Astrocyte of the cerebellum (primary cell): Measurements from ENCODE around the gene PPIL4.
"Not testable (repeated sequence)": the region's sequence is repeated elsewhere in the genome, so short reads cannot be mapped to it uniquely, and the experiment has no call there.

Experiments
- DNase-seq: peaks from one replicate; pipeline ENCODE4 v3.0.0-alpha.2; 2011; ENCODE audit warnings: low read depth
- H3K4me3 ChIP-seq: 2 replicates; pipeline ENCODE4 v1.5.1; 2011; ENCODE audit warnings: mild to moderate bottlenecking, low read depth, low read length, moderate library complexity
- CTCF ChIP-seq: IDR thresholded peaks from 2 replicates; pipeline ENCODE4 v1.5.1; 2012; ENCODE audit warnings: low read length, low read depth, moderate library complexity, mild to moderate bottlenecking; ENCODE audit errors: missing control alignments
- in situ Hi-C: cut with HindIII; loops from 2 replicates; pipeline ENCODE4 v1.10.0; 2017; ENCODE audit warnings: low sequenced_read_pairs

The PPIL4 gene

GRCh38 chr6:149464411-149464810 is 81.4 kb downstream of the PPIL4 start:
- in situ Hi-C loops = no loop called here
- DNase-seq = no peak
- no peak for TF ChIP-seq CTCF
- H3K4me3 ChIP-seq = no peak overlapping the region

GRCh38 chr6:149463781-149464180 is 82.1 kb downstream of the PPIL4 start:
- no peak for DNase-seq
- in situ Hi-C loops = no loop called here
- no peak for TF ChIP-seq CTCF
- no peak overlapping the region for H3K4me3 ChIP-seq

GRCh38 chr6:149462712-149463111 is 83.1 kb downstream of the PPIL4 start:
- H3K4me3 ChIP-seq, DNase-seq, in situ Hi-C loops: not testable (repeated sequence)

- no peak overlapping the region for H3K4me3 ChIP-seq
- no peak for TF ChIP-seq CTCF
- in situ Hi-C loops = no loop called here
- DNase-seq = no peak
These were observed 84.2 kb downstream of the PPIL4 start for GRCh38 chr6:149461670-149462069.

GRCh38 chr6:149460249-149460648 is 85.6 kb downstream of the PPIL4 start:
- H3K4me3 ChIP-seq, DNase-seq, in situ Hi-C loops: not testable (repeated sequence)

- DNase-seq = no peak
- no peak overlapping the region for H3K4me3 ChIP-seq
- no peak for TF ChIP-seq CTCF
- in situ Hi-C loops = no loop called here
These were observed 86.1 kb downstream of the PPIL4 start for GRCh38 chr6:149459761-149460160.

GRCh38 chr6:149458806-149459205 is 87.0 kb downstream of the PPIL4 start:
- in situ Hi-C loops = no loop called here
- no peak overlapping the region for H3K4me3 ChIP-seq
- no peak for TF ChIP-seq CTCF
- no peak for DNase-seq

GRCh38 chr6:149458196-149458595 is 87.6 kb downstream of the PPIL4 start:
- in situ Hi-C loops = no loop called here
- no peak for TF ChIP-seq CTCF
- no peak for DNase-seq
- no peak overlapping the region for H3K4me3 ChIP-seq
